ENCODE data around the gene NAPSA. TPM values are rescaled to one million over a fixed set of nuclear protein-coding genes. Genes with fewer than 3 reads are reported as not detected.

NAPSA gene
- total and polyA plus RNA-seq, 9 of the 15 experiments (the other 6 are each of a cell fraction or from before 2014, with no cell fraction given): 0.25 to 1.9 (median 0.69) TPM

GRCh38 chr19:50311723-50312635, 53.5 kb downstream of the NAPSA start (continued):
- TF ChIP-seq, protein P1, sequence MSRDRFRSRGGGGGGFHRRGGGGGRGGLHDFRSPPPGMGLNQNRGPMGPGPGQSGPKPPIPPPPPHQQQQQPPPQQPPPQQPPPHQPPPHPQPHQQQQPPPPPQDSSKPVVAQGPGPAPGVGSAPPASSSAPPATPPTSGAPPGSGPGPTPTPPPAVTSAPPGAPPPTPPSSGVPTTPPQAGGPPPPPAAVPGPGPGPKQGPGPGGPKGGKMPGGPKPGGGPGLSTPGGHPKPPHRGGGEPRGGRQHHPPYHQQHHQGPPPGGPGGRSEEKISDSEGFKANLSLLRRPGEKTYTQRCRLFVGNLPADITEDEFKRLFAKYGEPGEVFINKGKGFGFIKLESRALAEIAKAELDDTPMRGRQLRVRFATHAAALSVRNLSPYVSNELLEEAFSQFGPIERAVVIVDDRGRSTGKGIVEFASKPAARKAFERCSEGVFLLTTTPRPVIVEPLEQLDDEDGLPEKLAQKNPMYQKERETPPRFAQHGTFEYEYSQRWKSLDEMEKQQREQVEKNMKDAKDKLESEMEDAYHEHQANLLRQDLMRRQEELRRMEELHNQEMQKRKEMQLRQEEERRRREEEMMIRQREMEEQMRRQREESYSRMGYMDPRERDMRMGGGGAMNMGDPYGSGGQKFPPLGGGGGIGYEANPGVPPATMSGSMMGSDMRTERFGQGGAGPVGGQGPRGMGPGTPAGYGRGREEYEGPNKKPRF (IDR thresholded peaks at IDR 0.05; ENCODE audit: low read depth, low read length): no peak
- TF ChIP-seq ZNF165 (CRISPR knock-in tag; IDR thresholded peaks at IDR 0.05; ENCODE audit: borderline replicate concordance) (no peak), ZBTB1 (CRISPR knock-in tag; IDR thresholded peaks at IDR 0.05; ENCODE audit: borderline replicate concordance, low read depth) (no peak), MITF (IDR thresholded peaks at IDR 0.05) (no peak), POLR2B (IDR thresholded peaks at IDR 0.05; ENCODE audit: low read depth, partially characterized antibody) (no peak), HEY1 (CRISPR knock-in tag; IDR thresholded peaks at IDR 0.05; ENCODE audit: borderline replicate concordance) (no peak), ZNF12 (CRISPR knock-in tag; IDR thresholded peaks at IDR 0.05) (no peak), ZNF77 (CRISPR knock-in tag; IDR thresholded peaks at IDR 0.05) (no peak), MIER1 (IDR thresholded peaks at IDR 0.05; ENCODE audit: low read depth) (no peak), HDAC6 (IDR thresholded peaks at IDR 0.05; ENCODE audit: low read depth, low read length) (no peak), ZBED1 (IDR thresholded peaks at IDR 0.05) (no peak), MEIS2 (IDR thresholded peaks at IDR 0.05; ENCODE audit: partially characterized antibody) (peak; percentile 21), ETS1 (conservative IDR thresholded peaks at IDR 0.05; ENCODE audit: control insufficient read depth, low read depth, low read length) (no peak), KDM1A (IDR thresholded peaks at IDR 0.05) (no peak), ZNF668 (CRISPR knock-in tag; IDR thresholded peaks at IDR 0.05) (no peak), CXXC5 (CRISPR knock-in tag; IDR thresholded peaks at IDR 0.05) (peak; percentile 51), NCOA2 (IDR thresholded peaks at IDR 0.05; ENCODE audit: partially characterized antibody in 2 of 2) (no peak)
- TF ChIP-seq, protein P2, sequence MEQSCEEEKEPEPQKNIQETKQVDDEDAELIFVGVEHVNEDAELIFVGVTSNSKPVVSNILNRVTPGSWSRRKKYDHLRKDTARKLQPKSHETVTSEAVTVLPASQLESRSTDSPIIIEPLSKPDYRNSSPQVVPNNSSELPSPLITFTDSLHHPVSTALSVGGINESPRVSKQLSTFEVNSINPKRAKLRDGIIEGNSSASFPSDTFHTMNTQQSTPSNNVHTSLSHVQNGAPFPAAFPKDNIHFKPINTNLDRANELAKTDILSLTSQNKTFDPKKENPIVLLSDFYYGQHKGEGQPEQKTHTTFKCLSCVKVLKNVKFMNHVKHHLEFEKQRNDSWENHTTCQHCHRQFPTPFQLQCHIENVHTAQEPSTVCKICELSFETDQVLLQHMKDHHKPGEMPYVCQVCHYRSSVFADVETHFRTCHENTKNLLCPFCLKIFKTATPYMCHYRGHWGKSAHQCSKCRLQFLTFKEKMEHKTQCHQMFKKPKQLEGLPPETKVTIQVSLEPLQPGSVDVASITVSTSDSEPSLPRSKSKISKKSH (CRISPR knock-in tag; IDR thresholded peaks at IDR 0.05): no peak
- TF ChIP-seq, protein P3, sequence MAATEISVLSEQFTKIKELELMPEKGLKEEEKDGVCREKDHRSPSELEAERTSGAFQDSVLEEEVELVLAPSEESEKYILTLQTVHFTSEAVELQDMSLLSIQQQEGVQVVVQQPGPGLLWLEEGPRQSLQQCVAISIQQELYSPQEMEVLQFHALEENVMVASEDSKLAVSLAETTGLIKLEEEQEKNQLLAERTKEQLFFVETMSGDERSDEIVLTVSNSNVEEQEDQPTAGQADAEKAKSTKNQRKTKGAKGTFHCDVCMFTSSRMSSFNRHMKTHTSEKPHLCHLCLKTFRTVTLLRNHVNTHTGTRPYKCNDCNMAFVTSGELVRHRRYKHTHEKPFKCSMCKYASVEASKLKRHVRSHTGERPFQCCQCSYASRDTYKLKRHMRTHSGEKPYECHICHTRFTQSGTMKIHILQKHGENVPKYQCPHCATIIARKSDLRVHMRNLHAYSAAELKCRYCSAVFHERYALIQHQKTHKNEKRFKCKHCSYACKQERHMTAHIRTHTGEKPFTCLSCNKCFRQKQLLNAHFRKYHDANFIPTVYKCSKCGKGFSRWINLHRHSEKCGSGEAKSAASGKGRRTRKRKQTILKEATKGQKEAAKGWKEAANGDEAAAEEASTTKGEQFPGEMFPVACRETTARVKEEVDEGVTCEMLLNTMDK (IDR thresholded peaks at IDR 0.05; ENCODE audit: borderline replicate concordance, insufficient read depth, low read depth, low read length, poor library complexity, severe bottlenecking): peak; percentile 58

Data from K562 (cell line).